ENCODE results near the gene ACSM4.

DNA sequence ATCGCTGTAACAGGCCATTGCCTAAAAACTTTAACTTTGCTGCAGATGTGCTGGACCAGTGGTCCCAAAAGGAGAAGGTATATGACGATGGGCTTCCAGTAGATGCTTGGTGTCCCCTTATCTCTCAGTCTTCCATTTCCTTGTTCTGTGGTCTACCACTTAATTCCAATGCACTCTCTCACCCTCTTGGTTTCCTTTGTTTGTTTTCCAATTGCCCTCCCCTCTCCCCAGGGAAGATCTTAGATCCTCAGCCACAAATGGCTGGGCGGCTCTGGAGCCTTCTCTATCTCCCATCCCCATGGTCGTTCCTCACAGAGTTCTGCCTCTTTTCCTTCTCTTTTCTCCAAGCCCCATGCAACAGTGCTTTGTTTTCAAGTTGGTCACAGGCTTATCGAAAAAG lies 584 bp downstream of the ACSM4 start:
- TF ChIP-seq POLR2A (IDR thresholded peaks at IDR 0.05; ENCODE audit: low read depth), result no peak
- TF ChIP-seq, protein P1, sequence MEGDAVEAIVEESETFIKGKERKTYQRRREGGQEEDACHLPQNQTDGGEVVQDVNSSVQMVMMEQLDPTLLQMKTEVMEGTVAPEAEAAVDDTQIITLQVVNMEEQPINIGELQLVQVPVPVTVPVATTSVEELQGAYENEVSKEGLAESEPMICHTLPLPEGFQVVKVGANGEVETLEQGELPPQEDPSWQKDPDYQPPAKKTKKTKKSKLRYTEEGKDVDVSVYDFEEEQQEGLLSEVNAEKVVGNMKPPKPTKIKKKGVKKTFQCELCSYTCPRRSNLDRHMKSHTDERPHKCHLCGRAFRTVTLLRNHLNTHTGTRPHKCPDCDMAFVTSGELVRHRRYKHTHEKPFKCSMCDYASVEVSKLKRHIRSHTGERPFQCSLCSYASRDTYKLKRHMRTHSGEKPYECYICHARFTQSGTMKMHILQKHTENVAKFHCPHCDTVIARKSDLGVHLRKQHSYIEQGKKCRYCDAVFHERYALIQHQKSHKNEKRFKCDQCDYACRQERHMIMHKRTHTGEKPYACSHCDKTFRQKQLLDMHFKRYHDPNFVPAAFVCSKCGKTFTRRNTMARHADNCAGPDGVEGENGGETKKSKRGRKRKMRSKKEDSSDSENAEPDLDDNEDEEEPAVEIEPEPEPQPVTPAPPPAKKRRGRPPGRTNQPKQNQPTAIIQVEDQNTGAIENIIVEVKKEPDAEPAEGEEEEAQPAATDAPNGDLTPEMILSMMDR (IDR thresholded peaks at IDR 0.05), result no peak
- no peak for TF ChIP-seq EP300 (IDR thresholded peaks at IDR 0.05)

Measured in esophagus muscularis mucosa (tissue), 4 donors.